22Rv1 (cell line): ENCODE measurements around the gene TMEM51.

ENCODE experiments used
- CTCF ChIP-seq: fragments of 450-650 bp; IDR thresholded peaks from 2 replicates; pipeline ENCODE4 v1.5.1; 2017; ENCODE audit warnings: mild to moderate bottlenecking
- ZFX ChIP-seq: fragments of 450-650 bp; IDR thresholded peaks from 2 replicates; pipeline ENCODE4 v1.6.1; 2017; ENCODE audit warnings: antibody characterized with exemption, borderline replicate concordance

GRCh38 chr1:15201221-15201620 is 47.7 kb downstream of the TMEM51 start:
- TF ChIP-seq CTCF (no peak), ZFX (no peak)
